Retina (tissue), 1 donor: ENCODE measurements around the gene SMIM15.
A peak's percentile ranks its signal among the peaks of the same experiment; 100 is the strongest.

Experiments used
- DNase-seq: peaks from one replicate; pipeline ENCODE4 v3.0.0-alpha.2; 2016

SMIM15 gene

DNA sequence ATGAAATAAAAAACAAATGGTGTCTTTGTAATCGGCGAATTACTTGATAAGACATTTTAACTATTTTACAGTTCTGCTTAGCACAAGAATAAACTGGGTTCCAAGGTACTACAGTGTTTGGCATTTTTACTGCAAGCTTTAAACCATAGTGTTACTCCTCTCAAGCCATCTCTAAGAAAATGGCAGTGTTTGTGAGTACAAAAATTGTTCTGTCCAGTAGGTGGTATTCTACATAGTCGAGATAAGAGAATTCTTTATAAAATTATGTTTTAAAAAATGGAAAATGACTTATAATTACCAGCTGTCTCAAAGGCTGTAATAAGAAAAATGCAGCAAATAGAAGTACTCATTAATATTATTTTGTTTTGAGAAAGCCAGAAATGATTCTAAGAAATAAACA, 3.2 kb downstream of the SMIM15 start:
- DNase-seq: no peak

DNA sequence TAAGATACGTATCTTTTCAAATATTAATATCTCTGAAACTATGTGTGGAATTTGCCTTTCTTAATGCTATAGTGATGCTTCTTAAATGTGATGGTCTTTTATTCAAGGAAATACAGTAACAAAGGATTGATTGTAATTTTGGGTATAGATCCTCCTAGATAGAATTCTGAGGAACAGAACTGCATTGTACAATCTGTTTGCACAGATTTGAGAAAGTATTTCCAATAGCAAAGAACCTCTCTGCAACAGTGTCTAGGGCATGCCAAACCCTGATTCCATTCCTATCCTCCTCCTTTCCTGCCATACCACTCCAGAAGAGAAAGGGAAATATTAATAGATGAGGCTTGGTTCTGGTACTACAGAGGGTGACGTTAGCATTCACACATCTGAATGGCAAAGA, 10.4 kb downstream of the SMIM15 start:
- no peak for DNase-seq

DNA sequence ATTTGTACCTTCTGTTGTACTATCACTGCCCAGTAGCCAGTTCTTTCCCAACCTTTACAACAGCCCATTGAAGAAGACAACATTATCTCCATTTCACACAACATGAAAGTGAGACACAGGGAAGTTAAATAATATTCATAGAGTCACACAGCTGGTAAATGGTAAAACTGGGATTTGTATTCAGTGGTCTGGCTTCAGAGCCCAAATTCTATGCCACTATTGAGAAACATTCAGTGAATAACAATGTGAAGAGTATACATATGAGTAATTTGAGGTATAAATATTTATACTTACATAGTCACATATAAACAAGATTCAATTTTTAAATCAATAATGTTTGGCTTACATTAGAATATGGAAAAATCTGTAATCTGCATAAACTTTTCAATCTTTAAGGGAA, 13.8 kb downstream of the SMIM15 start:
- DNase-seq: no peak

DNA sequence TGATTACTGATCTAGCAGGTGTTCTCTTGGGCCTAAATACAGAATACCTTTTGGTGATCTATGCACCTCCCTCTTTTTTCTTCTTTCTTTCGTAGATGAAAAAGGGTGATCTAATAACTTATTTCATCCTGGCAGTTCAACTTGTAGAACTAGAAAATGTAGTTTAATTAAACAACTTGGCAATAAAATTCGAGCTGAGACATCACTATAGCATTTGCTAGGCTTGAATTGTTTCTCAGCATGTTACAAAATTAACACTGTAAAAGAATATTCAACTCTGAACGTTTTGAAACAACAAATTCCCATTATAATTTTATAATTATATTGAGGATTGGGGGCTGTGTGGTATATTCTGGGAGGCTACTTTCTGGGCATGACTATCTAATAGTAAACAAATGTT, 19.5 kb downstream of the SMIM15 start:
- DNase-seq: no peak

DNA sequence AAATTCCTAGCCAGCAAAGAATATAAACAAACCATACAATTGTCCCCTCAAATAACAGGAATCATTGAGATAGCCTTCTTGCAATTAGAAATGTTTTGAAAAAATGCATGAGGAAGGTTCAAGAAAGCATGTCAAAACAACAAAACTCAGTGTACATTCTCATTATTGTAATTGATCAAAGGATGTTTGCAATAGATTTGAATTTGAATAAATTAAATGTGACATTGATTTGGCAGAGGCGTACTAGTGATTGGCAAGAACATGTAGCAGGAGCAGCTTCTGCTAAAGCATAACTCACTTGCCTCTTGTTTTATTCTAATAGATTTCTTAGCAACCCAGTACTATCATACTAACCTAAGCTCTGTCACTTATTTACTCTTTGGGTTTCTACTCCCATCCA, 19.9 kb downstream of the SMIM15 start:
- no peak for DNase-seq

DNA sequence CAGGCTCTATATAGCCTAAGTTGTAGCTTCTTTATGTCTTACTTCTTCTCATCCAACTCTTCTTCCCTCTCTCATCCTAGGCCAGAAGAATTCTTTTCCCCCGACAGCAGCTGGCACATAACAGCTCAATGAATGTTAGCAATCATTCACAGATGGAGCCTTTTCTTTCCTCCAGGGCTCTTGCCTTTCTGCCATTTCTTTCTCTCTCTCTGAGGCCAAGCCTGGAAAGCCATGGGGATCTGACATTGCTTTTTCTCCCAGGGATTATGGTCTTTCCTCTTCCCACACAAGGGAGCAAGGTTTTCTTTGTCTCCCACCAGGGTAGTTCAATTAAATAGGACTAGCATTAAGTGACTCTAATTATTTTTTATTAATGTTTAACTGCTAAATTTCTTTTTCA, 20.5 kb downstream of the SMIM15 start:
- no peak for DNase-seq

DNA sequence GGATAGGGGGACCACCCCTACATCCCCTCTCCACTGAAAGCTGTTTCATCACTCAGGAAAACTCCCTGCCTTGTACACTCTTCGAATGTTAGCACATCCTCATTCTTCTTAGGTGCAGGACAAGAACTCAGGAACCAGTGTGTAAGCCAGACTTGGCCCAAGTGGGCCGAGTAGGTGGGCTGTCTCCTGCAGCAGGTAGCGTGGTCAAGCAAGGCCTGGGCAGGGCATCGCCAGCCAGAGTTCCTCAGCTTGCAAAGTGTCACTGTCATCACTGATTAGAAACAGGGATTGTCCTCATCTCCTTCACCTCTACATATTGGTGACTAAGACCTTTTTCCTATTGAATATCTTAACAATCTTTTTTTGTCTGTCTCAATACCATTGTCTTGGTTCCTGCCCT, 22.3 kb downstream of the SMIM15 start:
- DNase-seq: no peak

DNA sequence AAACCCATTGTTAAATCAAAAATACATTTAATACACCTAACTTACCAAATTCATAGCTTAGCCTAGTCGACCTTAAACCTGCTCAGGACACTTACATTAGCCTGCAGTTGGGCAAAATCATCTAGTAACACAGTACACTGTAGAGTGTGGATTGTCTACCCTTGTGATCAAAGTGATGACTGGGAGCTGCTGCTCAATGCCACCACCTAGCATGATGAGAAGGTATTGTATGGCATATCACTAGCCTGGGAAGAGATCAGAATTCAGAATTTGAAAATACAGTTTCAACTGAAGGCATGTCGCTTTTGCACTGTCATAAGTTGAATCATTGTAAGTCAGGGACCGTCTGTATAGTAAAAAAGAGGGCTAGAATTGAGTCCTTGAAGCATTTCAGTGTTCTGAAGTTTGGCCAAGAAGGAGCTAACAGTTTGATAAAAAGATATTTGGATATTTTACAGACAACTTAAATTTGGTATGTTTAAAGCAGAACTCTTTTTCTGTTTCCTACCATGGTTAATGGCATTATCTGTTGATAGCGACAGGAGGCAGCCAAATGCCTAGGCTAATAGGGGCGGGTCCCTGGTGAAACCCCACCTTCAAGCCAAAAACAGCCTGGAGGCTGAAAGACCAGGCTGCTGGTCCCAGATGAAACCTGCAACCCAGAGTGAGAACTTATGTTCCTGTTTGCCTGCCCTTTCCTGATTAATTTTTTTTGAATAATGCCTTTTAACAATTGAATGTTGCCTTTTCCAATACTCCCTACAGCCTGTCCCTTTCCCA, 23.0 kb downstream of the SMIM15 start:
- no peak for DNase-seq

DNA sequence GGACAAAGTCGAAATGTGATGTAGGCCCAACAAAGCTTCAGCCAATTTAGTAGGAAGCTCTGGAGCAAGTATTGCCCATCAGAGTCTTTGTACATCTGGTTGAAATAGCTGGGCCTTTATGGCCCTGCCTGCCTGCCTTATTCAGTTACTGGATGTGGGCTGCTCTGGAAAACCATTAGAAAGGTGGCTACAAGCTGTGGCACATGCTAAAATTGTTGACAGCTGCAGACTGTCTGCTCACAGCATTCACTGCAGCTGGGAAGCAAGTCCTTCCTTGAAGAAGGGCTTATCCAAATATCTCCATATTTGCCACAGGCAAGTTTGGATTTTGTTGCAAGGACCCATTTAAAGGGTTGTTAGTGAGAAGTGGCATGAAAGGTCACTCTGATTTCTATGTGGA, 24.4 kb downstream of the SMIM15 start:
- DNase-seq: no peak

DNA sequence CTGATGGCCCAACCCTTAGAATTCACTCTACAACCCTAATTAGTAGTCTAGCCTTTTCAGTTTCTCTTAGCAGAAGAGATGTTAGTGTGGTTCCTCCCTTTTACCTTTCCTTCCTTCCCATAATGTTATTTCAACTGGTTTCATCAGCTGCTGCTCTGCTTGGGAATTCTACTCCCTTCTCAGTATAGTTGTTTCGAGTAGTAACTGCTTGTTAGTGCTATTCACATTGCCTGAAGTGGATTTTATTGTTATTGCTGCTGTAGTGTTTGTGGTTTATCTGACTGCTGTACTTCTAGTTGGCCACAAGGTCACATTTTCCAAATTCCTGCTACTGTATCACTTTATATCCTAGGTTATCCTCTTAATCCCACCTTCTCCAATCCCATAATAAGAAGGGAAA, 29.7 kb downstream of the SMIM15 start:
- DNase-seq: no peak

DNA sequence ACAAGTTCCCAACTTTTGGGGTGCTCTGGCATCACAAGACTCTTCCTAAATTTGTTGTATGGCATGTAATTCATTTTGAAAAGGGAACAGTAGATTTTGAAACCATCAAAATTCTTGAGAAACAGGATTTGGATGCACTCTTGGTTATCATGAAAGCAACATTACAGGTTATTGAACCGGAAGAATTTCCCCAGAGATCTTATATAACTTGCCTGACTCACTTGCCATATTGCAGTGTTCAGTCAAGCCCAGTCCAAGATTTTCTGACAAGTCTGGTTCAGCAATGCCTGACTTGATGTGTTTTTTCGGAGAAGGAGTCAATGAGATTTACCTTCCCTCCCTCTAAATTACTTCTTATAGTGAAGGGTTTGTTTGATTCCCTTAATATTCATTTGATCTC, 32.0 kb downstream of the SMIM15 start:
- peak; percentile 28 for DNase-seq

DNA sequence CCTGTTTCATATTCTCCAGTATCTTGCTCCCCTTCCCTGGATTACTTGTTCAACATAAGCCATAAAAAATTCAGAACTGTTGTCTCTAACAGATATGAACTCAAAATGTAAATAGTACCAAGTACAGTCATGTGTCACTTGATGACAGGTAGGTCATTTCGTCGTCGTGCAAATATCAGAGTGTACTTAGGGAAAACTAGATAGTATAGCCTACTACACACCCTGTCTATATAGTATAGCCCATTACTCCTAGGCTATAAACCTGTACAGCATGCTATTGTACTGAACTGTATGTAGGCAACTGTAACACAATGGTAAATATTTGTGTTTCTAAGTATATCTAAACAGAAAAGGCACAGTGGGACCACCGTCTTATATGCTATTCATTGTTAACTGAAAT, 39.1 kb downstream of the SMIM15 start:
- DNase-seq: no peak

DNA sequence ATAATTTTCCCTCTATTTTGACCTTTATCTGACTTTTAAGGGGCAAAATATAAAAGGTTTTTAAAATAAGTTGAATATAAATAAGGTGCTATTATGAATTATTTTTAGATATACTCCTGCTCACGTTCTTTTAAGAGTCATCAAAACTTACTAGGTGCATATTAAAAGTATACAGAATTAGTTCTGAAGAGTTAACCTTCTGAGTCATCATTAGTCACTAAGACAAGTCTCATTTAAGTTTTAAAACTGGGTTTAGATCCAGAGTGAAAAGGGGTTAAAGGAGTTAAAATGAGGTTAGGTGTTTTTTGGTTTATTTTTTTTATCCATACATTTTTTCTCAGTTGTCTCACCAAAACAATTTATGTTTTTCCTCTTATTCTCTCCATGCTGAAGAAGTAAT, 41.7 kb downstream of the SMIM15 start:
- no peak for DNase-seq

DNA sequence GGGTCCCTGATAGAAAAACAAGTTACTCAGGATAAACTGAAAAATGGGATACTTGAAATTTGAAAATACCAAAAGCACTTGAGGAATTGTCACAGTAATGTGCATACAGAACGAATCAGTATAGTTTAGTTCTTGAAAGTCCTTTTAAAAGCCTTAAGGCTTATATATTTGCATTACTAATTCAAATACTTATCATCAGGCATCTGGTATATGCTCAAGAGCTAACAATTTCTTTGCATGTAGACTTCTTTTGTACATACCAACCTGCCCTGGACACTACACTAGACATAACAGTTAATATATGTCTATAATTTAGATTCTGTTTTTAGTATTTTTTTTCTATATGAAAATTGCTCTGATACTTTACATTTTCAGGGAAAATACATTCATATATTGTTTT, 43.2 kb downstream of the SMIM15 start:
- DNase-seq: no peak

DNA sequence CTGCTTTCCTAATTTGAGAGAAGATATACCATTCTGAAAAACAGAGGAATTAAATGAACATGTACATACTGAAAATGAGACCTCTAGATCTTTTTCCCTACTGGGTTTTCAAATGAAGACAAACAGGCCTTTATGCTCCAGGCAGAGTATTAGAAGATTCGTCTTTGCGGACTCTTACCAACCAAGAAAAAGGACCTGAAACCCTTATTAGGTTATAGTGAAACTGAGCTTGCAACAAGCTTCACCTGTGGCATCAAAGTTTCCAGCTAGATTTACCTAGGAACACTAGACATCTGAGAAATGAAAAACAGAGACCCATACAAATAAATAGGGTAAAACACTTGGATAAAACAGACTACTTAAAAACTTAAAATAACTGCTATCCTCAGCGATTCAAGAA, 46.3 kb downstream of the SMIM15 start:
- DNase-seq: no peak

DNA sequence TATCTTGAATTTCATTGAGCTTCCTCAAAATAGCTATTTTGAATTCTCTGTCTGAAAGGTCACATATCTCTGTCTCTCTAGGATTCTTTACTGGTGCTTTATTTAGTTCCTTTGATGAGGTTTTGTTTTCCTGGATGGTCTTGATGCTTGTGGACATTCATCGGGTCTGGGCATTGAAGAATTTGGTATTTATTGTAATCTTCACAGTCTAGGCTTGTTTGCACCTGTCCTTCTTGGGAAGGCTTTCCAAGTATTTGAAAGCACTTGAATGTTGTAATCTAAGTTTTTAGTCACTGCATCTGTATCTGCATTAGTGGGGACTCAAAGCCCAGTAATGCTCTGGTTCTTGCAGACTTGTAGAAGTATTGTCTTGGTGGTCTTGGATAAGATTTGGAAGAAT, 47.8 kb downstream of the SMIM15 start:
- DNase-seq: no peak
